Daoy (cell line): ENCODE data around the gene CDC42EP4. TPM values are rescaled to one million over a fixed set of nuclear protein-coding genes. Genes with fewer than 3 reads are reported as not detected.

Experiments used
- DNase-seq: peaks from one replicate; pipeline ENCODE4 v3.0.0-alpha.2; 2015; ENCODE audit warnings: low read depth
- total RNA-seq: library from RNA; depleted of rRNA; stranded (reverse); fragments of >200 nt; shearing (Covaris generic); gene quantifications from 2 replicates; pipeline ENCODE4 v1.2.3, GENCODE V29; 2014; rRNA removed

Gene CDC42EP4
- total RNA-seq, 1 experiment from 2014 or later = 50.5 TPM

- peak; percentile 57 for DNase-seq
Measured at GRCh38 chr17:73255671-73256181, 56.1 kb downstream of the CDC42EP4 start.

GRCh38 chr17:73251871-73252270 lies 59.9 kb downstream of the CDC42EP4 start:
- DNase-seq = no peak

- no peak for DNase-seq
Measured at GRCh38 chr17:73250851-73251640, 60.8 kb downstream of the CDC42EP4 start.

GRCh38 chr17:73249700-73250099 lies 62.1 kb downstream of the CDC42EP4 start:
- no peak for DNase-seq

GRCh38 chr17:73248532-73248931 lies 63.3 kb downstream of the CDC42EP4 start:
- DNase-seq = no peak

- no peak for DNase-seq
Measured at GRCh38 chr17:73247726-73248125, 64.1 kb downstream of the CDC42EP4 start.

- no peak for DNase-seq
Measured at GRCh38 chr17:73240561-73240960, 71.2 kb downstream of the CDC42EP4 start.

- DNase-seq = no peak
Measured at GRCh38 chr17:73237714-73238113, 74.1 kb downstream of the CDC42EP4 start.

- no peak for DNase-seq
Measured at GRCh38 chr17:73234736-73235135, 77.1 kb downstream of the CDC42EP4 start.

Other genes starting within 250 kb of the CDC42EP4 start
- 10.0 and 18.3 TPM in 2 replicates for gene SLC39A11, start 219.3 kb downstream of the CDC42EP4 start, total RNA-seq
- 1.4 and 1.5 TPM in 2 replicates for gene SSTR2, start 147.0 kb downstream of the CDC42EP4 start, total RNA-seq
- 13.5 and 15.9 TPM in 2 replicates for gene COG1, start 118.9 kb downstream of the CDC42EP4 start, total RNA-seq
- gene CPSF4L, start 50.1 kb downstream of the CDC42EP4 start, total RNA-seq = not detected in 2 replicates